HG03045 (cell line): ENCODE measurements around the gene ZNF101.
A peak's percentile ranks its signal among the peaks of the same experiment; 100 is the strongest.

ENCODE experiments used
- ATAC-seq: cut with Tn5 transposase; IDR thresholded peaks from one replicate; pipeline ENCODE4 v1.9.1; 2021; ENCODE audit warnings: mild to moderate bottlenecking, moderate library complexity; ENCODE audit not compliant: unreplicated experiment

Gene ZNF101

GRCh38 chr19:19637523-19638251 lies 31.0 kb upstream of the ZNF101 start:
- no peak for ATAC-seq

- ATAC-seq = peak; percentile 8
Measured at GRCh38 chr19:19642506-19643157, 26.0 kb upstream of the ZNF101 start.

- ATAC-seq = peak; percentile 66
Measured at GRCh38 chr19:19643158-19644053, 25.2 kb upstream of the ZNF101 start, which contains the start of gene GMIP. TSS of gene GMIP (minus strand) at chr19:19643657. CDS start at chr19:19643529, 128 bp downstream.

- no peak for ATAC-seq
Measured at GRCh38 chr19:19644054-19644388, 24.6 kb upstream of the ZNF101 start.

- ATAC-seq = no peak
Measured at GRCh38 chr19:19645233-19645870, 23.3 kb upstream of the ZNF101 start.

- no peak for ATAC-seq
Measured at GRCh38 chr19:19647037-19647835, 21.4 kb upstream of the ZNF101 start.

GRCh38 chr19:19649155-19649554 lies 19.5 kb upstream of the ZNF101 start:
- ATAC-seq = no peak

- no peak for ATAC-seq
Measured at GRCh38 chr19:19649580-19649995, 19.1 kb upstream of the ZNF101 start.

GRCh38 chr19:19650331-19650730 lies 18.3 kb upstream of the ZNF101 start:
- no peak for ATAC-seq

GRCh38 chr19:19651076-19651475 lies 17.6 kb upstream of the ZNF101 start:
- ATAC-seq = no peak

- ATAC-seq = no peak
Measured at GRCh38 chr19:19652482-19653295, 15.9 kb upstream of the ZNF101 start.

- ATAC-seq = no peak
Measured at GRCh38 chr19:19653597-19654147, 15.0 kb upstream of the ZNF101 start.

GRCh38 chr19:19654441-19654840 lies 14.2 kb upstream of the ZNF101 start:
- ATAC-seq = no peak

GRCh38 chr19:19655051-19655594 lies 13.5 kb upstream of the ZNF101 start:
- ATAC-seq = no peak

GRCh38 chr19:19655641-19656343 lies 12.8 kb upstream of the ZNF101 start:
- ATAC-seq = no peak

GRCh38 chr19:19656451-19657396 lies 11.9 kb upstream of the ZNF101 start:
- no peak for ATAC-seq

GRCh38 chr19:19657397-19657783 lies 11.2 kb upstream of the ZNF101 start:
- ATAC-seq = no peak
